Daoy (cell line): ENCODE data around the gene DUT. TPM values are rescaled to one million over a fixed set of nuclear protein-coding genes. Genes with fewer than 3 reads are reported as not detected.
"Not testable (repeated sequence)": the region's sequence is repeated elsewhere in the genome, so short reads cannot be mapped to it uniquely, and the experiment has no call there.

Source experiments
- DNase-seq: peaks from one replicate; pipeline ENCODE4 v3.0.0-alpha.2; 2015; ENCODE audit warnings: low read depth
- total RNA-seq: library from RNA; depleted of rRNA; stranded (reverse); fragments of >200 nt; shearing (Covaris generic); gene quantifications from 2 replicates; pipeline ENCODE4 v1.2.3, GENCODE V29; 2014; rRNA removed

Gene DUT
- 137 and 174 TPM in 2 replicates for total RNA-seq

- DNase-seq, result peak; percentile 89
Observed at GRCh38 chr15:48330855-48331795, at the start of gene DUT. DUT (plus strand) TSS chr15:48331429; CDS start chr15:48331516, 87 bp downstream.

- no peak for DNase-seq
Observed at GRCh38 chr15:48281674-48282073, 49.6 kb upstream of the DUT start.

- no peak for DNase-seq
Observed at GRCh38 chr15:48282216-48282615, 49.0 kb upstream of the DUT start.

- DNase-seq, result no peak
Observed at GRCh38 chr15:48283396-48284145, 47.7 kb upstream of the DUT start.

- peak; percentile 74 for DNase-seq
Observed at GRCh38 chr15:48285329-48286214, 45.7 kb upstream of the DUT start.

- no peak for DNase-seq
Observed at GRCh38 chr15:48289628-48290027, 41.6 kb upstream of the DUT start.

GRCh38 chr15:48292458-48292857 is 38.8 kb upstream of the DUT start:
- no peak for DNase-seq

- no peak for DNase-seq
Observed at GRCh38 chr15:48297668-48298067, 33.6 kb upstream of the DUT start.

- DNase-seq, result no peak
Observed at GRCh38 chr15:48298914-48299313, 32.3 kb upstream of the DUT start.

GRCh38 chr15:48300038-48300437 is 31.2 kb upstream of the DUT start:
- no peak for DNase-seq

GRCh38 chr15:48304398-48304797 is 26.8 kb upstream of the DUT start:
- DNase-seq, result no peak

GRCh38 chr15:48306639-48307038 is 24.6 kb upstream of the DUT start:
- no peak for DNase-seq

- no peak for DNase-seq
Observed at GRCh38 chr15:48307586-48307985, 23.6 kb upstream of the DUT start.

GRCh38 chr15:48309740-48310139 is 21.5 kb upstream of the DUT start:
- DNase-seq, result no peak

GRCh38 chr15:48313216-48313615 is 18.0 kb upstream of the DUT start:
- DNase-seq, result no peak

- DNase-seq, result no peak
Observed at GRCh38 chr15:48315041-48315440, 16.2 kb upstream of the DUT start.

- DNase-seq, result no peak
Observed at GRCh38 chr15:48317221-48317620, 14.0 kb upstream of the DUT start.

GRCh38 chr15:48318131-48318530 is 13.1 kb upstream of the DUT start:
- no peak for DNase-seq

GRCh38 chr15:48323294-48323693 is 7.9 kb upstream of the DUT start:
- no peak for DNase-seq

- DNase-seq, result no peak
Observed at GRCh38 chr15:48324949-48325348, 6.3 kb upstream of the DUT start.

GRCh38 chr15:48325400-48325799 is 5.8 kb upstream of the DUT start:
- DNase-seq, result no peak

GRCh38 chr15:48326180-48326579 is 5.0 kb upstream of the DUT start:
- DNase-seq, result not testable (repeated sequence)
